WI38 (cell line): ENCODE measurements around the gene GNGT2.

Experiments
- H3K4me3 ChIP-seq: 2 replicates; pipeline ENCODE4 v1.5.1; 2011; ENCODE audit warnings: low read depth, mild to moderate bottlenecking, control low read depth, low read length
- TF ChIP-seq, protein P1 (sequence below): IDR thresholded peaks from 2 replicates; pipeline ENCODE4 v1.5.1; 2012; ENCODE audit warnings: low read depth, mild to moderate bottlenecking, control low read depth, low read length

The GNGT2 gene

DNA sequence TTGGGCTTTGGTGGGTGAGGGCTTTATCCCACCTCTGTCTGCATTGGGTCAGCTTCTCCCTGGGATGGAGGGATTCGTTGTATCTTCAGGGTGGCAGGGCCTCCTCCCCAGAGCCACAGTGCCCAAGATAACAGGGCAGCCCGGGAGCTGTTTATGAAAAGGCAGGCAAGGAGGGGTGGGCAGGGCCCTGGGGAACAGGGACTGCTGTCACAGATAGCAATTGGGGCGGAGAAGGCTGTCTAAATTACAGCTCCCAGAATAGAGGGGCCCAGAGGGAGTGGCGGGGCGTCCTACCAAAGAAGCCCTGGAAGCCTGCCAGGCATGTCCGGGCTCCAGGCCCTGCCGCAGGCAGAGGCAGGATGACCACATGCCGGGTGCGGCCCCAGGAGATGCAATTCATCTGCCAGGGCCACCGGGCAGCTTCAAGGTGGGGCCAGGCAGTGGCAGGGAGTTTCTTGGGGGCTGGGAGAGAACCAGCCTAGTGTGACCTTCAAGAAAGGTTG lies 39.0 kb upstream of the GNGT2 start:
- TF ChIP-seq, protein P1, sequence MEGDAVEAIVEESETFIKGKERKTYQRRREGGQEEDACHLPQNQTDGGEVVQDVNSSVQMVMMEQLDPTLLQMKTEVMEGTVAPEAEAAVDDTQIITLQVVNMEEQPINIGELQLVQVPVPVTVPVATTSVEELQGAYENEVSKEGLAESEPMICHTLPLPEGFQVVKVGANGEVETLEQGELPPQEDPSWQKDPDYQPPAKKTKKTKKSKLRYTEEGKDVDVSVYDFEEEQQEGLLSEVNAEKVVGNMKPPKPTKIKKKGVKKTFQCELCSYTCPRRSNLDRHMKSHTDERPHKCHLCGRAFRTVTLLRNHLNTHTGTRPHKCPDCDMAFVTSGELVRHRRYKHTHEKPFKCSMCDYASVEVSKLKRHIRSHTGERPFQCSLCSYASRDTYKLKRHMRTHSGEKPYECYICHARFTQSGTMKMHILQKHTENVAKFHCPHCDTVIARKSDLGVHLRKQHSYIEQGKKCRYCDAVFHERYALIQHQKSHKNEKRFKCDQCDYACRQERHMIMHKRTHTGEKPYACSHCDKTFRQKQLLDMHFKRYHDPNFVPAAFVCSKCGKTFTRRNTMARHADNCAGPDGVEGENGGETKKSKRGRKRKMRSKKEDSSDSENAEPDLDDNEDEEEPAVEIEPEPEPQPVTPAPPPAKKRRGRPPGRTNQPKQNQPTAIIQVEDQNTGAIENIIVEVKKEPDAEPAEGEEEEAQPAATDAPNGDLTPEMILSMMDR = no peak
- H3K4me3 ChIP-seq = no peak overlapping the region

DNA sequence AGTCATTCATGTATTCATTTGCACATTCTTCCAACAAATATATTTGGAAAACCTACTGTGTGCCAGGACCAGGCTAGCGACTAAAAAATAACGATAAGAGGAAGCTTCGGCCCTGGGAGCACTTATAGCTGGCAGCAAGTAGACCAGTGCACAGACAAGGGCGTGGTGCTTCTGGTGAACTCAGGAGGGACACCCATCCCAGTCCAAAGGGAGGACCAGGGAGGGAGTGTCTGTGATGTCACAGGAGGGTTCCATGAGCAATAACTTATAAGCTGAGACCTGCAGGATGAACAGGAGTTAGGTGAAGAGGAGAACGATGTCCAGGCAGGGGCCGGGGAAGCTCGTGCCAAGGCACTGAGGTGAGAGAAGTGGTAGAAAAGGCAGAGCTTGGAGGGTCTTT lies 37.6 kb upstream of the GNGT2 start:
- TF ChIP-seq, protein P1 = no peak
- no peak overlapping the region for H3K4me3 ChIP-seq

DNA sequence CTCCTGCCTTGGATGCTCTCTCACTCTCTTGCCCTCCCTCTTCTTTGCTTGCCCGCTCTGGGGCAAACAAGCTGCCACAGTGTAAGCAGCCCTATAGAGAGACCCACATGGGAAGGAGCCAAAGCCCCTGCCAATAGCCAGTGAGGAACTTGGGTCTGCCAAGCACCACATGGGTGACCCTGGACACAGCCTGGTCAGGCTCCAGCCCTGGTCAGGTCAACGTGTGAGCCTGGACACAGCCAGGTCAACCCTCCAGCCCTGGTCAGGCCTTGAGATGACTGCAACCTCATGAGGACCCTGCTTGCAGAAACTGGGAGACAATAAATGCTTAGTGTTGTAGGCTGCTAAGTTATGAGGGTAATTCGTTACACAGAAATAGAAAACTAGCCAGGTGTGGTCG lies 34.5 kb upstream of the GNGT2 start:
- H3K4me3 ChIP-seq = no peak overlapping the region
- TF ChIP-seq, protein P1 = no peak

DNA sequence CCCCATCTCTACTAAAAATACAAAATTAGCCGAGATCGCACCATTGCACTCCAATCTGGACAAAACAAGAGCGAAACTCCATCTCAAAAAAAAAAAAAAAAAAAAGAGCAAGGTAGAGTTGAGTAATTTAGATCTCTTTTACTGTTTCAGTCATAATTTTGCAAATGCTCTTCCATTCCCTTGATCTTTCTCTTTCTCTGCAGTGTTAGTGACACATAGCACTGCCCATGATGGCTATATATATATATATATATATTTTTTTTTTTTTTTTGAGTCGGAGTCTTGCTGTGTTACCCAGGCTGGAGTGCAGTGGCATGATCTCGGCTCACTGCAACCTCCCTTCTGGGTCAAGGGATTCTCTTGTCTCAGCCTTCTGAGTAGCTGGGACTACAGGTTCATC lies 32.4 kb upstream of the GNGT2 start:
- H3K4me3 ChIP-seq = no peak overlapping the region
- TF ChIP-seq, protein P1 = no peak

DNA sequence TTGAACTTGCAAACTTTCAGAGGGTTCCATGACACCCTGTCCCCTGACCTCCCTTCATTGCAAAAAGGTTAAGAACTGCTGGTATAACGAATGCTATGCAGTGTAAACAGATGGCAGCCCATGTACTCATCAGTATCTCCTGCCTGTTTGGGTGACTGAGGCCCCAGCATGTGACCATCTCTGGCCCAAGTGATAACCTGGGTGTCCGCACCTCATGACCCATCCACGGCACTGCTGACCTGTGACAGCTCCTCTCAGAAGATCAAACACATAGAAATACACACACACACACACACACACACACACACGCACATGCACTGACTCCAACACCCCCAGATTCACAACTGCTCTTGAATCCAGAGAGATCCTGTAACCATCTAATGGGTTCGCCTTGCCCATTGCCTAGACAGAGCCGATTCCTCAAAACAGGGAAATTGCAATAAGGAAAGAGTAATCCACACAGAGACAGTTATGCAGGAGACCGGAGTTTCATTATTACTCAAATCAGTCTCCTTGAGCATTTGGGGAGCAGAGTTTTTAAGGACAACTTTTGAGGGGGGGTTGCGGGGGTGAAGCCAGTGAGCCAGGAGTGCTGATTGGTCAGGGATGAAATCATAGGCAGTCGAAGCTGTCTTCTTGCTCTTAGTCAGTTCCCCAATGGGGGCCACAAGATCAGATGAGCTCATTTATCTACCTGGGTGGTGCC lies 31.5 kb upstream of the GNGT2 start:
- TF ChIP-seq, protein P1 = no peak
- H3K4me3 ChIP-seq = no peak overlapping the region

DNA sequence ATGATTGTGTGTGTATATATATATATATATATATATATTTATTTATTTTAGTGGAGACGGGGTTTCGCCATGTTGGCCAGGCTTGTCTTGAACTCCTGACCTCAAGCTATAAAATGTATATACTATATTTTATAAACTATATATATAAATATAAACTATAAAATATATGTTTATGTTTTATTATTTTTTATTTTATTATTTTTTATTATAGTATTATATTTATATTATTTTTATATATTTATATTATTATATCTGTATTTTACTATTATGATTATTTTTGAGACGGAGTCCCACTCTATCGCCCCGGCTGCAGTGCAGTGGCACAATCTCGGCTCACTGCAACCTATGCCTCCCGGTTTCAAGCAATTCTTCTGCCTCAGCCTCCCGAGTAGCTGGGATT lies 30.7 kb upstream of the GNGT2 start:
- no peak overlapping the region for H3K4me3 ChIP-seq
- TF ChIP-seq, protein P1 = no peak

DNA sequence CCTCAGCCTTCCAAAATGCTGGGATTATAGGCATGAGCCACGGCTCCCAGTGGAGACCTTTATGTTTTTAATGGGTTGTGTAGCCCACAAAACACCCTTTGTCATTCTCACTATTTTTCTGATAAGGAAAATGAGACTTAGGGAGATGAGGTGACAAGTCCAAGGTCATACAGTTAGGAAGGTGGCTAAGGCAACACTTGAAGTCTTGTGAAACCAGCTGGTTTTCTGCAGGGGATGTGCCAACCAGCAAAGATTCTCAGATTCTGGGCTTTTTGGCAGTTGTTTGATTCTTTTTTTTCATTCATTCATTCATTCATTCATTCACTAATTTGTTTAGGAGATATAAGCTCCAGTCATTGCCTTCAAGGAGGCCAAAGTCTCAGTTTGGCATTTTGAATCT lies 30.2 kb upstream of the GNGT2 start:
- H3K4me3 ChIP-seq = no peak overlapping the region
- TF ChIP-seq, protein P1 = no peak
